PFSK-1 (cell line): ENCODE results near the gene MACF1.

ENCODE experiments used
- FOXP2 ChIP-seq: optimal IDR thresholded peaks from 2 replicates; pipeline ENCODE3; 2011; ENCODE audit warnings: borderline replicate concordance, control low read depth, inconsistent platforms; ENCODE audit not compliant: insufficient read depth; ENCODE audit errors: extremely low read length, extremely low read depth
- POLR2AphosphoS5 ChIP-seq: IDR thresholded peaks from 2 replicates; pipeline ENCODE4 v1.6.1; 2012; ENCODE audit warnings: low read depth, mild to moderate bottlenecking, control low read depth, low read length, moderate library complexity
- SIN3A ChIP-seq: IDR thresholded peaks from 2 replicates; pipeline ENCODE4 v1.6.1; 2012; ENCODE audit warnings: mild to moderate bottlenecking, low read length, moderate library complexity, borderline replicate concordance; ENCODE audit not compliant: insufficient read depth
- TAF1 ChIP-seq: IDR thresholded peaks from 2 replicates; pipeline ENCODE4 v1.6.1; 2012; ENCODE audit warnings: low read length, control low read depth, borderline replicate concordance; ENCODE audit not compliant: insufficient read depth
- TF ChIP-seq, protein P1 (sequence below), 2 experiments: IDR thresholded peaks; 2 replicates each; pipeline versions ENCODE4 v1.6.1 to v1.8.0; 2011 to 2012; ENCODE audit warnings: low read depth in 2 of 2, low read length in 2 of 2, control low read depth in 1 of 2, inconsistent platforms in 1 of 2, mild to moderate bottlenecking in 1 of 2, moderate library complexity in 1 of 2; ENCODE audit not compliant: insufficient read depth in 1 of 2

Gene MACF1

DNA sequence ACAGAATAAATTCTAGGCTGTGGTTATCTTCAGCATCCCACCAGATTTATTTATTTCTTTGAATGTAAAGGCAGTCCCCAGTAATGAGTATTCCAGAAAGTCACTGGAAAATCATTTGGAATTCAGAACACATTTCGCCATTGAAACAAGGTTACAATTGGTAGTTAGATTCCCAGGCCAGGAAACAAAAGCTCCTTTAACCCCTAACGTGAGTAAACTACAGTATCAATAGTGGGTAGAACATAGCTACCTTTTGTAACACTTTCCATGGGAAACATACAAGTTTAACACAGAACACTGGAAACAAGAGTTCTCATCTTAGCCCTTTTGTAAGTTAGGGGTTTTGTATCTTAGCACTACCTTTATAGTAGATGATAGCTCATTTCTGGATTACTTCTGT is 233.5 kb downstream of the MACF1 start:
- TF ChIP-seq TAF1, result no peak
- TF ChIP-seq SIN3A, result no peak
- no peak for TF ChIP-seq FOXP2
- no peak for TF ChIP-seq POLR2AphosphoS5
- TF ChIP-seq, protein P1, sequence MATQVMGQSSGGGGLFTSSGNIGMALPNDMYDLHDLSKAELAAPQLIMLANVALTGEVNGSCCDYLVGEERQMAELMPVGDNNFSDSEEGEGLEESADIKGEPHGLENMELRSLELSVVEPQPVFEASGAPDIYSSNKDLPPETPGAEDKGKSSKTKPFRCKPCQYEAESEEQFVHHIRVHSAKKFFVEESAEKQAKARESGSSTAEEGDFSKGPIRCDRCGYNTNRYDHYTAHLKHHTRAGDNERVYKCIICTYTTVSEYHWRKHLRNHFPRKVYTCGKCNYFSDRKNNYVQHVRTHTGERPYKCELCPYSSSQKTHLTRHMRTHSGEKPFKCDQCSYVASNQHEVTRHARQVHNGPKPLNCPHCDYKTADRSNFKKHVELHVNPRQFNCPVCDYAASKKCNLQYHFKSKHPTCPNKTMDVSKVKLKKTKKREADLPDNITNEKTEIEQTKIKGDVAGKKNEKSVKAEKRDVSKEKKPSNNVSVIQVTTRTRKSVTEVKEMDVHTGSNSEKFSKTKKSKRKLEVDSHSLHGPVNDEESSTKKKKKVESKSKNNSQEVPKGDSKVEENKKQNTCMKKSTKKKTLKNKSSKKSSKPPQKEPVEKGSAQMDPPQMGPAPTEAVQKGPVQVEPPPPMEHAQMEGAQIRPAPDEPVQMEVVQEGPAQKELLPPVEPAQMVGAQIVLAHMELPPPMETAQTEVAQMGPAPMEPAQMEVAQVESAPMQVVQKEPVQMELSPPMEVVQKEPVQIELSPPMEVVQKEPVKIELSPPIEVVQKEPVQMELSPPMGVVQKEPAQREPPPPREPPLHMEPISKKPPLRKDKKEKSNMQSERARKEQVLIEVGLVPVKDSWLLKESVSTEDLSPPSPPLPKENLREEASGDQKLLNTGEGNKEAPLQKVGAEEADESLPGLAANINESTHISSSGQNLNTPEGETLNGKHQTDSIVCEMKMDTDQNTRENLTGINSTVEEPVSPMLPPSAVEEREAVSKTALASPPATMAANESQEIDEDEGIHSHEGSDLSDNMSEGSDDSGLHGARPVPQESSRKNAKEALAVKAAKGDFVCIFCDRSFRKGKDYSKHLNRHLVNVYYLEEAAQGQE (IDR thresholded peaks at IDR 0.05; ENCODE audit: insufficient read depth in 1 of 2, low read depth in 2 of 2, low read length in 2 of 2), result no peak

DNA sequence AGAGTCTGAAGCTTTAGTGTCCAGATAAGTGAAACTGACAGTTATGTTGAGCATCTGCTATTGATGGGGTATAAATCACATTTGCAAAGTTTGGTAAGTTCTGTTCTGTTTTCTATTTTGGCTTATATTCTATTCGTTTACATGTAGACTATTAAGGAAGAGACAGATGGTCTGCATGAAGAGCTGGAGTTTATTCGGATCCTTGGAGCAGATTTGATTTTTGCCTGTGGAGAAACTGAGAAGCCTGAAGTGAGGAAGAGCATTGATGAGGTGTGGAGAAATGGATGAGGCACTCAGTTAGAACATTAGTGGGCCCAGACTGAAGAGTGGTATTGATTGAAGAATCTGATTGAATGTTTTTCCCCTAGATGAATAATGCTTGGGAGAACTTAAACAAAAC is 236.4 kb downstream of the MACF1 start:
- TF ChIP-seq TAF1, result no peak
- no peak for TF ChIP-seq SIN3A
- TF ChIP-seq FOXP2, result no peak
- TF ChIP-seq, protein P1 (IDR thresholded peaks at IDR 0.05; ENCODE audit: insufficient read depth in 1 of 2, low read depth in 2 of 2, low read length in 2 of 2), result no peak
- TF ChIP-seq POLR2AphosphoS5, result no peak

DNA sequence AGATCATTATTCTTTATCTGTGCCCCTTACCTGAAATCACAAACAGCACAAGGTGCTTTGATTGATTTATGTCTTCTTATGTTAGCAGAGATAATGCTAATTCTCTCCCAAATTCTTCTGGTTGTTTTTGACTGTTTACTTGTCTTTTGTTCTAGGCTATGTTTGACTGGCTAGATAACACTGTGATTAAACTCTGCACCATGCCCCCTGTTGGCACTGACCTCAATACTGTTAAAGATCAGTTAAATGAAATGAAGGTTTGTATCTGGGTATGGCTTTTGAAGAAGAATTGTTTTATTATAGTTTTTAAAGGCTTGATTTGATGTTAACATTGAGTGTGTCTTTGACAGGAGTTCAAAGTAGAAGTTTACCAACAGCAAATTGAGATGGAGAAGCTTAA is 237.3 kb downstream of the MACF1 start:
- TF ChIP-seq POLR2AphosphoS5 (no peak), SIN3A (no peak), FOXP2 (no peak), TAF1 (no peak)
- TF ChIP-seq, protein P1 (IDR thresholded peaks at IDR 0.05; ENCODE audit: insufficient read depth in 1 of 2, low read depth in 2 of 2, low read length in 2 of 2), result no peak

DNA sequence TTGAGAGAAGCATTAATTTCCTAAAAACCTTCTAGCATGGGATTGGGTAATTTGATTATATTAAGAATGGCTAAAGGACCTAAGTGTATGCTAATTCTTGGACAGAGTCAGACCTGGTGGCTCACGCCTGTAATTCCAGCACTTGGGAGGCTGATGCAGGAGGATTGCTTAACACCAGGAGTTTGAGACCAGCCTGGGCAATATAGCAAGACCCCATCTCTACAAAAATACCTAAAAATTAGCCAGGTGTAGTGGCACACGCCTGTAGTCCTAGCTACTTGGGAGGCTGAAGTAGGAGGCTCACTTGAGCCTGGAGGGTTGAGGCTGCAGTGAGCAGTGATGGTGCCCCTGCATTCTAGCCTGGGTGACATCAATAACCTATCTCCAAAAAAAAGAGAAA is 241.1 kb downstream of the MACF1 start:
- TF ChIP-seq FOXP2 (no peak), TAF1 (no peak), SIN3A (no peak), POLR2AphosphoS5 (no peak)
- TF ChIP-seq, protein P1 (IDR thresholded peaks at IDR 0.05; ENCODE audit: insufficient read depth in 1 of 2, low read depth in 2 of 2, low read length in 2 of 2), result no peak
